GM20431 (cell line): ENCODE measurements around the gene USP44.
"Not testable (repeated sequence)": the region's sequence is repeated elsewhere in the genome, so short reads cannot be mapped to it uniquely, and the experiment has no call there.

ENCODE experiments used
- in situ Hi-C: fragments of 300-500 bp; cut with MseI, MboI; formaldehyde crosslinking; loops from one replicate; pipeline ENCODE4 v1.15.0; 2020; ENCODE audit warnings: low sequenced_read_pairs; ENCODE audit not compliant: unreplicated experiment

The USP44 gene

DNA sequence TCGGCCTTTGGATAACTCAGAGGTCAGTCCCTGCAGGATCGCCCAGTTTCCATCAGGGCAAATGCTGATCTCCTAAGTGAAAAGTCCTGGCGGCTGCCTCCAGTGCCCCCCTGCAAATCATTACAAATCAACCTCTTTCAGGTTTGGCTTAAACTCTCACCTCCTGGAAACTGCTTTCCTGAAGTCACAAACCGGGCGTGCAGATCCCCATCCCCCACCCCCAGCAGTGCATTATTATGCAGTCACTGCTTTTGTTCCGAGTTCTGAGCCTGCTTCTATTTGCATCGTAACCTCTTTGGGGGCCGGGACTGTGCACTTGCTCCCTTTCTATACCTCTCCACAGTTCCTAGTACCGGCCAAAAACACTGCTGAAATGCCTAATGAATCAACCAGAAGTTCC lies at the start of gene USP44:
Gene USP44 (minus strand): TSS at position 172 of the 400 bp plus-strand sequence. CDS start 17,220 bp downstream, outside the sequence.
- in situ Hi-C loops: no loop called here

DNA sequence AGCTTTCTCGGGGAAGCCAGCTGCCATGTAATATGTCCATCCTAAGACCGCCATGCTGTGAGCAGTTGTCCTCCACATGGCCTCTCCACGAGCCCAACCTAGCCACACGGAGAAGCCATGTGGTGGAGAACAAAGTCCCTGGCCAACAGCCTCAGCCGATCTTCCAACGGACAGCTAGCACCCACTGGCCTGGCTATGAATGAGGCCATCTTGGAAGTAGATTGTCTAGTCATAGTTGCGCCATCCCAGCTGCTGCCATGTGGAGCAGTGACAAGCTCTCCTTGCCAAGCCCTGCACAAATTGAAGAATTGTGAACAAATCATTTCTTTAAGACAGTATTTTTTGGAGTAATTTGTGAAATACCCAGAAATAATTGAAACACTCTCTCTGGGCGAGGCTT lies 49.3 kb upstream of the USP44 start:
- in situ Hi-C loops: no loop called here

DNA sequence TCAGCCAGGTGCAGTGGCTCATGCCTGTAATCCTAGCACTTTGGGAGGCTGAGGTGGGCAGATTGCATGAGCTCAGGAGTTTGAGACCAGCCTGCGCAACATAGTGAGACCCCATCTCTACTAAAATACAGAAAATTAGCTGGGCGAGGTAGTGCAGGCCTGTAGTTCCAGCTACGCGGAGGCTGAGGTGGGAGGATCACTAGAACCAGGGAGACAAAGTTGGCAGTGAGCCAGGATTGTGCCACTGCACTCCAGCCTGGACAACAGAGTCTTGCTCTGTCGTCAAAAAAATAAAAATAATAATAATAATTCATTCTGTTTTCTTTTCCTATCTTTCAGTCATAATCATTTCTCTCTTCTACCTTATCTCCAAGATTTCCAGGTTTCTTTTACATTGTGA lies 48.6 kb upstream of the USP44 start:
- in situ Hi-C loops: no loop called here

DNA sequence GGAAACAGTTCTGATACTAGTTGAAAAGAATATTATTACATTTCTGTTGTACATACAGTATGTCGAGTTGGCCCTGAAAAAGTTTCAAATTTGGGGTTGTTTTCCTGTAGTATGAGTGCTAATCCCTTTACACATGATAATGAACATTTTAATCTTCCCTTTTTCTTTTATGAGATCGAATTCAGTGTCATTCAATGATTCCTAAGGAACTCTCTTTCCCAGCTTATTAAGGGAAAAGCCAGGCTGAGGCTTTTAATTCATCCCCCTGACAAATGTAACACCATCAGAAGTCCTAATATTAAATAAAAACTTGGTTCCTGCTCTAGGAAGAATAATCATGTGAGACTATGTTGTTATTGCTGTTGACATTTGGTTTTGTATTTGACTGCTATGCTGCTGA lies 42.9 kb upstream of the USP44 start:
- in situ Hi-C loops: no loop called here

DNA sequence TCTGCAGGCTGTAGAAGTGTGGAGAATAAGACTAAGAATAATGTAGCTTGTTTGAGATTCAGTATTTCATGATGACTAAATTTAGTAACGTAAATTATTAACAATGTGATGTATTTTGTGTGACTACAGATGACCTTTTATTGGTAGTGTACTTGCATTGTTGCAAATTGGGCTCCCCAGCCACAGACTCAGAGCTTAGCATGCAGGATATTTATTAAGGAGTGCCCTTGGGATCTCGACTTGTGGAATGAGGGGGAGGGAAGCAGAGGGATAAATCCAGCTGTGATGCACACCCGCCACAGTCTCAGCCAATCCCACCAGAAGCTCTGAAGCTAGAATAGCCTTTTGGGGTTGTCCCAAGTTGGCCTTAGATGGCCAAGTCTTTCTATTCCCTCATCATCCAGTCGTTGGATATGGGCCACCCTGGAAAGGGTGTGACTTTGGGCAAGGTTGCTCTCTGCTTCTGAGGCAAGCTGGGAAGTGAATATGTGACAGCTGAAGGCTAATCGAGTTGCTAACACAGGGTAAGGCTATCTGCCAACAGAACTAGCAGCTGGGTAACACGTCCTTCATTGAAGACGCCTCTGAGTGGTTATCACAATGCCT lies 42.1 kb upstream of the USP44 start:
- in situ Hi-C loops: no loop called here

DNA sequence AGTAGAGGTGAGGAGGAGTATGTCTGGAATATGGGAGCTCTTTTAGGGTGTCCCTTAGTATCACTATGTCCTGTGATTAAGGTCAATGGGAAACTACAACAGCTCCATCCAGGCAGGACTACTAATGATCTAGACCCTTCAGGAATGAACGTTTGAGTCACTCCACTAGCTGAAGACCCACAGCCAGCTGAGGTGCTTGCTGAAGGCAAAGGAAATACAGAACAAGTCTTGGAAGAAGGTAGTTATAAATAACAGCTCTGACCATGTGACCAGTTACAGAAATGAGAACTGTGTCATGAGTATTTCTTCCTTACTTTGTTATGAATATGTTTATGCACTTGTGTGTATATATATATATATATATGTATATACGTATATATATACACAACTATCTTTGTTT lies 40.5 kb upstream of the USP44 start:
- in situ Hi-C loops: no loop called here

DNA sequence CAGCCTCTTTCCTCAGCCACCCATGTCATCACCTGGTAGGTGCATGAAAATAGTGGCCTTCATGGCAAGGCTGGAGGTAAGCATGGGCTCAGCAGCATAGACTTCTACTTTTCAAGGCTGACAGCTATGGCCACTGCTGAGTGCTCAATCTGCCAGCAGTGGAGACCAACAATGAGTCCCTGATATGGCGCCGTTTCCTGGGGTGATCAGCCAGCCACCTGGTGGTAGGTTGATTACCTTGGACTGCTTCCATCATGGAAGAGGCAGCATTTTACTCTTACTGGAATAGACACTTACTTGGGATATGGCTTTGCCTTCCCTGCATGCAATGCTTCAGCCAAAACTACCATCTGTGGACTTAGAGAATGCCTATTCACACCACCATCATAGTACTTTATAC lies 39.5 kb upstream of the USP44 start:
- in situ Hi-C loops: no loop called here

DNA sequence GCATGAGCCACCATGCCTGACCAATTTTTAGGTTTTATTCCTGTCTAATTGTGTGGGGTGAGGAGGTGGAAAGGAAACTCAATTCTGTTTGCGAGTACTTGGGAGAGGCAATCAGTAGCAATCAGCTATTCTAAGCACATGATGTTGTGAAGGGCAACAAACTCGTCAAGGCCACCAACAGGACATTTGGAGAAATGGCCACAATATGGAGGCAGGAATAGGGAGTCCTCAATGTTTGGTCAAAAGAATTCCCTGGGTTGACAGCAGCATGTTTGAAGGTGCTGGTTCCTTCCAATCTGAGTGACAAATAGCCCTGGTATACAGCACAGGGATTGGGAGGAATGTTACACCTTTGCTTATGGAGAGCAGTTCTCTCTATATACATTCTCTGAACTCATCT lies 32.7 kb upstream of the USP44 start:
- in situ Hi-C loops: no loop called here

DNA sequence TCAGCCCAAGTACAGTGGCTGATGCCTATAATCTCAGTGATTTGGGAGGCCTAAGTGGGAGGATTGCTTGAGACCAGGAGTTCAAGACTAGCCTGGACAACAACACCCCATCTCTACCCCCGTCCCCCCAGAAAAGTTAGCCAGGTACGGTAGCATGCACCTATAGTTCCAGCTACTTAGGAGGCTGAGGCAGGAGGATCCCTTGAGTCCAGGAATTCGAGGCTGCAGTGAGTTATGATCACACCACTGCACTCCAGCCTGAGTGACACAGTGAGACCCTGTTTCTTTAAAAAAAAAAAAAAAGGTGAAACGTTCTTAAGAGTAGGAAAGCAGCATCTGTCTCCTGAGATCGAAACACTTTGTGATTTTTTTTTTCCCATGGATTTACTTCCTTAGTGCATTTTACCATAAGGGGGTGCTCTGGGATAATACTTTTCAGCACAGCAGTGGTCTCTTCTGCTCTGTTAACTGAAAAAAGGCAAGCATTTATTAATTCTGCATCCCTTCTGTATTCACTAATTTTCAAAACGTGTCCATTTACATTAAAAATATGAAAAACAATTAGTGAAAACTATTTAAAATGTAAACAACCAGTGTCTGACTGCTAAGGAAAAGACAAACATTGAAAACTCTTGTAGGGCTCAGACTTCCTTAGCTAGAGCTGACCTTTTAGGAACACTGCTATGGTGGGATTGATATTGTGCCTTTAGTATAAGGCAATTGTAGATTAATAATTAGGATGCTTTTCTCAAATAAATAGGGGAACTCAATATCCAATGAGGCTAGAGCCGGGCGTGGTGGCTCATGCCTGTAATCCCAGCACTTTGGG lies 31.2 kb upstream of the USP44 start:
- in situ Hi-C loops: no loop called here

DNA sequence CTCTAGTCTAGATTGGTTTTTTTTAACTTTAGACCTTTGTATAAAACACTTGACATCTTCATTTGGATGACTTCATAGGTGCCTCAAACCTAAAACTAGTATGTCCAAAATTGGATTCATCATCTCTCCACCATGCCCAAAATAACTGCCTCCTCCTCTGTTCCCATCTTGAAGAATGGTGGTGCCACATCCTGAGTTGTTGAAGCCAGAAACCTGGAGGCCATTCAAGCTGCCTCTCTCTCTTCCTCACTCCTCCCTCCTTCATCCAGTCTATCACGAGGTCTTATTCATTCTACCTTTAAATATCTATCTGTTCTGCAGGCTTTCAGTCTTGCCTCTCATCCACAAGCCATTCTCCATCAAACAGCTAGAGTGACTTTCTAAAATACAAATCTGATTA lies 26.5 kb upstream of the USP44 start:
- in situ Hi-C loops: no loop called here

DNA sequence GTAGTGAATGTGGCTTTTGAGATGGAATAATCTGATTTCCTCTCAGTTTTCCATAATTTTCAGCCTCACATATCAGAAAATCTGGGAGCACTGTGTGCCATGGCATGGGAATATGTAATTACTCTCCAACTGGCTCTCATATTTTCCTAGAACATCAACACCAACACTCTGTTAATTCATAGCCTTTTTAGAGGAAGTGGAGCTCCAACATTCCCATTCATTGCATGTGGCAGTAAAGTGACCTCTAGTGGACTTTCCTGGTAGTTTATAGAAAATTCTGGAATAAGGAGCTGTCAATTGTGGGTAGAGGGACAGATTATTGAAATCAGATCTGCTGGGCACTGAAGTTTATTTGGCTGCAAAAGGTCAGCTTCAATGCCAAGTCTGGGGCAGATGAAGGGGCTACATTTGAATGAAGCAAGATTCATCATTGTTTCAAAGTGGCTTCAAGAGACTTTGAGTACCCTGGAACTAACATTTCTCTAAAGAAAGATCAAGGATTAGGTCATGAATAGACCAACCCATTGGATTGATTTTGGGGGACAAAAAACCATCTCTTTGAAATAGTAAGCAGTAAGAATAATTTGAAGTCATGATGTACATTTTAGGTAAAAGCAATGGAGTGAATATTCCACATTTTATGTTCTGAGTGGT lies 23.6 kb upstream of the USP44 start:
- in situ Hi-C loops: no loop called here

DNA sequence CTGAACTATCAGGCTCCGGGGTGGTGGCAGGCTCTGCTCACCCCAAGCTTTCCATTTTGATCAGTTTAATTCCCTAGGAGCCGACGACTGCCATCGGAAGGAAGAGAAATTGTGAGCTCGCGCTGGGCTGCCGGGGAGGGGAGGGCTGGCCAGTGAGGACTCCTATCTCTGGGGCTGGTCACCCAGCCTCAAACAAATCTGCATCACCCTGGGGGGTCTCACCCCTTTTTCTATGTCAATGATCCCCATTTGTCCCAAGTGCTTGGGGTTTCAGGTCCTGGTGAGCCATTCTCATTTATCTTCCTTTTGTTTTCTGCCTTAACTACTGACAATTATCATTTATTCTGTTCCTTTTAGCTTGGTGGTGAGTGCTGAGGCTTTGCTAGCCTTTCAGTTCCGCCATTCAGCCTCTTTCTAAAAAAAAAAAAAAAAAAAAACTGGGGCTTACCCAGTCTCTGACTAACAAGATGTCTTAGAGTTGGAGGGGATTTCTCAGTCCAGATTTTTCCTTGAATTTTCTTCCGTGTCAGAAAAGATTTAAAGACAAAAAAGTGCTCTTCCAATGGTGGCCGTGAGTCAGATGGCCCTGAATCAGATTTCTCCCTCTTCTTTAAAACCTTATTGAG lies 22.8 kb upstream of the USP44 start:
- in situ Hi-C loops: no loop called here

DNA sequence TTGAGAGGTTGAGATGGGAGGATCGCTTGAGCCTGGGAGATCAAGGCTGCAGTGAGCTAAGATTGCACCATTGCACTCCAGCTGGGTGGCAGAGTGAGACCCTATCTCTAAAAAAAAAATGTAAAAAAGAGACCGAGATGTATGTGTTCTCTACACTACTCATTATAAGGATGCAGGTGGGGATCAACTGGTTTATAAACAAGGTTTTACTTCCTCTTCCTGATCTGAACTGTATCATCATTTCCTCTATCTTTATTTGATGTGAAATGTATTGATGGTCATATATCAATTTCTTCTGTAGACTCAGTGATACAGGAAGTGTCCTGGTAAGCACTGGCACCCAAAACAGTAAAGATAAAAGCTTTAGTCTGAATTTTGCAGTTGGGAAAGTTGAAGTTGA lies 20.1 kb upstream of the USP44 start:
- in situ Hi-C loops: no loop called here

DNA sequence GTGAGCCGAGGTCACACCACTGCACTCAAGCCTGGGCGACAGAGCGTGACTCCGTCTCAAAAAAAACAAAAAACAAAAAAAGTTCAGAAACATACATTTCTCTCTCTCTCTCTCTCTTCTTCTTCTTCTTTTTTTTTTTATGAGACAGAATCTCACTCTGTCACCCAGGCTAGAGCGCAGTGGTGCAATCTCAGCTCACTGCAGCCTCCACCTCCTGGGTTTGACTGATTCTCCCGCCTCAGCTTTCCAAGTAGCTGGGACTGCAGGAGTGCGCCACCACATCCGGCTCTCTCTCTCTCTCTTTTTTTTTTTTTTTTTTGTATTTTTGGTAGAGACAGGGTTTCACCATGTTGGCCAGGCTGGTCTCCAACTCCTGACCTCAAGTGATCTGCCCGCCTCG lies 16.8 kb upstream of the USP44 start:
- in situ Hi-C loops: not testable (repeated sequence)

DNA sequence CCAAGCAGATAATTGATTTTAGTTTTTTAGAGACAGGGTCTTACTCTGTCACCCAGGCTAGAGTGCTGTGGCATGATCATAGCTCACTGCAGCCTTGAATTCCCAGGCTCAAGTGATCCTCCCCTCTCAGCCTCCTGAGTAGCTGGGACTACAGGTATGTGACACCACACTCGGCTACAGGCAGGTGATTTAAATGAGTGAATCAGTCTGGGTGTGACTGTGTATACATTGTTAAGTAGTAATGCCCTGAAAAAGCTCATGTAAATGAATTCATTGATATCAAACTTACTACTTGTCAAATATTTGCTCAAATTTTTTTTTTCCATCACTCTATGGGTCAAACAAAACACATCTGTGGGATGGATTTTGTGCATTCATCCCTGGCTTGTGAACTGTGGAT lies 6.3 kb upstream of the USP44 start:
- in situ Hi-C loops: no loop called here

DNA sequence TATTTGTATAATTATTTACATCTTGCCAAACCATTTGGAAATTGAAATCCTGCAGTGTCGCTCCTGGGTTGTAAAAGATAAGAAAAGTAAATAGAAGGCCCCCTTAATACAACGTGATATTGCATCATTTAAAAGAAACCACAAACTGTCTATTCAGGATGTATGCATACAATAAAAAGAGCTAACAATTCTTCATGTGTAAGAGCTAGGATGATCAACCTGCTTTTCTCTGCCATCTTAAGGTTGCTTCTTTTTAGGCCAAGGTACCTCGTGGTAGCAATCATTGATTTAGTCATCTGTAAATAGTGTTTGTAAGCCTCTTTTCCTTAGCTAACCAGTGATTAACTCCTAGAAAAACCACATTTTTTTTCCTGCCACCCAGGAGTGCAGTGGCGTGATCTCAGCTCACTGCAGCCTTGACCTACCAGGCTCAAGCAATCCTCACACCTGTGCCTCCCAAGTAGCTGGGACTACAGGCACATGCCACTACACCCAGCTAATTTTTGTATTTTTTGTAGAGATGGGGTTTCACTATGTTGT lies 3.3 kb upstream of the USP44 start:
- in situ Hi-C loops: no loop called here

DNA sequence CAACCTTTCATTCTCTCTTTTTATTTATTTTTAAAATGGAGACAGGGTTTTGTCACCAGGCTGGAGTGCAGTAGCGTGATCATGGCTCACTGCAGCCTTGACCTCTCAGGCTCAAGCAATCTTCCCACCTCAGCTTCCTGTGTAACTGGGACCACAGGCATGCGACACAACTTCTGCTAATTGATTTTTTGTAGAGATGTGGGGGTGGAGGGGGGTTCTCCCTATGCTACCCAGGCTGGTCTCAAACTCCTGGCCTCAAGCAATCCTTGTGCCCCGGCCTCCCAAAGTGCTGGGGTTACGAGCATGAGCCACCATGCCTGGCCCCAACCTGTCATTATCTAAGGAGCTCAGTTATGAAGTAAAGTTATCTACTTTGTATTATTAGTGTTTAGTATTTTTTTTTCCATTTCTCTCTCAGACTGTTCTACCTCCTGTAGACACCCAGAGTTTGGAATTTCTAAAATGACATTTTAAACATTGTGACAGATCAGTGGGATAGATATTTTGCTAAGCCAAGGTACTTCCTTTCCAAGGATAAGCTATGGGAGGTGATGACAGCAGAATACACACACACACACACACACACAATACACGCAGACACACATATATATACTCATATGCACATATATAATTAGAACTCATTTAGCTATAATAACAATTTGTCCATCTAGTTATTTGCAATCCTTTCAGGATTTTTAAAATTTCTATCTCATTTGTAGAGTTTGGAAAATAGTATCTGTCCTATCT lies 2.1 kb upstream of the USP44 start:
- in situ Hi-C loops: no loop called here

DNA sequence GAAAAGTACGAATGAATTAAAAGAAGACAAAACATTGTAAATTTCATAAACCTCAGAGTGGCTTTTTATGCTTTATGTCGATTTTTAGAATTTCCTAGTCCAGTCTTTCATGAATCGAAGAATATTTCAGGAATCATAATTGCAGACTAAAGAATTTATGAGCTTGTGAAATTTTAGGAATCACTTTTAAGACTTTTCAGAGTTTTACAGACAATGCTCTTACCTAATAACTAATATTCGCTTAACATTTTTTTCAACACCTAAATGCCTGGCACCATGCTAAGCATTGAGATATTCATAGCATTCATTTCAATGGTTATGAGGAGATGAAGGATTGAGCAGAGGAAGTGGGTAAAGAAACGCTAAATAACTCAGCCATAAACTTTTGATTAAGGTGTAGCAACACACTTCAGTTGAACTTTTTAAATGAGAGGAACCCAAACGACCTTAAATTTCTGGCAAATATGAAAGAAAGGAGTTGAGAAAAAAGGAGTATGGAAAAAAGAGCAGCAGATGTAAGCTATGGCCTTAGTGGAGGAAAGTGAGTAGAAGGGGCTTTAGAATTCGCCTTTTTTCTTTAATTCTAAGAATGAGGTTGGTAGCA lies 739 bp upstream of the USP44 start:
- in situ Hi-C loops: no loop called here

DNA sequence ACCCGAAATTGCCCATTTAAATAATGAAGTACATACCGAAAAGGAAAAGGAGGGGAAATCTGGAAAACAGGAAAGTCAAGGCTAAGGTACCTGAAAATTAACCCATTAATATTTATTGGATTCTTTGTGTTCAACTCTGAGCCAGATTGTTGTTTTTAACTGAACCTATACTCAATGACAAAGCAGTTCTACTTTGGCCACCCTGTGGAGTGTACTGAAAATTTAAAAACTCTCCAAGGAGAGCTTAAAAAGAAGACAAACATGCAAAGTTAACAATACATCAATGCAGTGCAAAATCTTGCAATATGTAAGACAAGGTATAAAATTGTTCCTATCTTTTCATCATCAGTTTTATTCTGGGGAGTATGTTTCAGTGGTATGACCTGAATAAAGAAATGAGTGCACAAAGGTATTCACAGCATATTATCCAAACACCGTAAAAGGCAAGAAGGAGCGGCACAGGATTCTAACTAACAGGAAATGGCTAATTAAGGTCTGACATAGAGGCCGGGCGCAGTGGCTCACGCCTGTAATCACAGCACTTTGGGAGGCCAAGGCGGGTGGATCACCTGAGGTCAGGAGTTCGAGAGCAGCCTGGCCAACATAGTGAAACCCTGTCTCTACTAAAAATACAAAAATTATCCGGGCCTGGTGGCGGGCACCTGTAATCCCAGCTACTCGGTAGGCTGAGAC lies 1.7 kb downstream of the USP44 start:
- in situ Hi-C loops: no loop called here
